ENCODE results near the gene SIVA1. TPM values are rescaled to one million over a fixed set of nuclear protein-coding genes. Genes with fewer than 3 reads are reported as not detected.
A peak's percentile ranks its signal among the peaks of the same experiment; 100 is the strongest.

SIVA1 gene
- total RNA-seq, 2 donors from 2014 or later = 218 to 320 TPM

DNA sequence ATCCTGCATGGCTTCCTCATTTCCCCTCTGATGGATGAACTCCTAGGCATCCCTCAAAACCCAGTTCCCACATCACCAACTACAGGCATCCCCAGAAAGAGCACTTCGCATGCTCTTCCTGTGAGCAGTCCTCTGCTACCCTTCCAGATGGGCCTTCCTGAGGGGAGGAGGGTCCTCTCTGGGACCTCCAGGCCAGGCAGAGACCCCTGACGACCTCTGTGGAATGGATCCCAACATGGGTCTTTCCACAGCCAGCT, 40.7 kb downstream of the SIVA1 start:
- Histone ChIP-seq H3K27me3 (replicated peaks; ENCODE audit: insufficient read depth) (no peaks in the 10 kb centered on the region), H3K9me3 (no peaks in the 10 kb centered on the region), H3K4me3 (peak overlapping the region; percentile 90), H3K27ac (peak overlapping the region in 1 of 2 donors; percentile 3), H3K4me1 (ENCODE audit: control insufficient read depth in 1 of 2, low read depth in 2 of 2) (peaks cover 28 to 57% of the 10 kb centered on the region in 2 donors), H3K36me3 (peaks cover 6% of the 10 kb centered on the region)
- TF ChIP-seq, protein P1, sequence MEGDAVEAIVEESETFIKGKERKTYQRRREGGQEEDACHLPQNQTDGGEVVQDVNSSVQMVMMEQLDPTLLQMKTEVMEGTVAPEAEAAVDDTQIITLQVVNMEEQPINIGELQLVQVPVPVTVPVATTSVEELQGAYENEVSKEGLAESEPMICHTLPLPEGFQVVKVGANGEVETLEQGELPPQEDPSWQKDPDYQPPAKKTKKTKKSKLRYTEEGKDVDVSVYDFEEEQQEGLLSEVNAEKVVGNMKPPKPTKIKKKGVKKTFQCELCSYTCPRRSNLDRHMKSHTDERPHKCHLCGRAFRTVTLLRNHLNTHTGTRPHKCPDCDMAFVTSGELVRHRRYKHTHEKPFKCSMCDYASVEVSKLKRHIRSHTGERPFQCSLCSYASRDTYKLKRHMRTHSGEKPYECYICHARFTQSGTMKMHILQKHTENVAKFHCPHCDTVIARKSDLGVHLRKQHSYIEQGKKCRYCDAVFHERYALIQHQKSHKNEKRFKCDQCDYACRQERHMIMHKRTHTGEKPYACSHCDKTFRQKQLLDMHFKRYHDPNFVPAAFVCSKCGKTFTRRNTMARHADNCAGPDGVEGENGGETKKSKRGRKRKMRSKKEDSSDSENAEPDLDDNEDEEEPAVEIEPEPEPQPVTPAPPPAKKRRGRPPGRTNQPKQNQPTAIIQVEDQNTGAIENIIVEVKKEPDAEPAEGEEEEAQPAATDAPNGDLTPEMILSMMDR (IDR thresholded peaks at IDR 0.05) = no peak
- DNase-seq (ENCODE audit: low spot score) (no peak), ATAC-seq (ENCODE audit: insufficient number of reproducible peaks, low FRiP score, low read depth) (no peak)

DNA sequence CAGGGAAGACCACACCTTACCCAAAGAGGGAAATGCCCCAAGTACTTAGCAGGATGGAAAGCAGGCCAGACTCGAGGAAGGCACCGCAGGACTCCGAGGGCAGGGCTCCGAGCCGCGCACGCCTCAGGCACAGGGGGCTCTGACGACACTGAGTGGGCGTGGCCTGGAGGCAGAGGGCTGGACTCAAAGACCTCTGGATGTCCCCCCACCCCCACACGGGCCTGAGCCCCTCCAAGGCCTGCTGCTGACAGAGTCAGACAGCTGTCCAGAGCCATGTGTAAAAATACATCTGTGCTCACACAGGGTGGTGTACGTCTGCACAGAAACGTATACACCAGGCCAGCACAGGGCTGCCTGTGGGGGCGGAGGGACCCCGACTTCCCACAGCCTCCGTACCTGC, 41.2 kb downstream of the SIVA1 start:
- TF ChIP-seq, protein P1 (IDR thresholded peaks at IDR 0.05) = no peak
- Histone ChIP-seq H3K4me1 (ENCODE audit: control insufficient read depth in 1 of 2, low read depth in 2 of 2) (peaks cover 27 to 53% of the 10 kb centered on the region in 2 donors), H3K27me3 (replicated peaks; ENCODE audit: insufficient read depth) (no peaks in the 10 kb centered on the region), H3K27ac (peak overlapping the region in 1 of 2 donors; percentile 3), H3K36me3 (peaks cover 6% of the 10 kb centered on the region), H3K9me3 (no peaks in the 10 kb centered on the region), H3K4me3 (peak overlapping the region; percentile 90)
- ATAC-seq (ENCODE audit: insufficient number of reproducible peaks, low FRiP score, low read depth) (no peak), DNase-seq (ENCODE audit: low spot score) (no peak)

GRCh38 chr14:104794631-104794992, 41.7 kb downstream of the SIVA1 start:
- Histone ChIP-seq H3K36me3 (peaks cover 6% of the 10 kb centered on the region), H3K4me3 (peak overlapping the region; percentile 90), H3K4me1 (ENCODE audit: control insufficient read depth in 1 of 2, low read depth in 2 of 2) (peaks cover 28 to 49% of the 10 kb centered on the region in 2 donors), H3K27me3 (replicated peaks; ENCODE audit: insufficient read depth) (no peaks in the 10 kb centered on the region), H3K27ac (peak overlapping the region in 1 of 2 donors; percentile 47), H3K9me3 (no peaks in the 10 kb centered on the region)
- TF ChIP-seq, protein P1 (IDR thresholded peaks at IDR 0.05) = no peak
- ATAC-seq (ENCODE audit: insufficient number of reproducible peaks, low FRiP score, low read depth) = no peak
- no peak for DNase-seq (ENCODE audit: low spot score)

- Histone ChIP-seq H3K4me3 (peak within 1 kb of the TSS; percentile 90), H3K9me3 (no peaks in the 10 kb centered on the region), H3K27me3 (replicated peaks; ENCODE audit: insufficient read depth) (no peaks in the 10 kb centered on the region), H3K27ac (peak within 1 kb of the TSS; percentile 88), H3K36me3 (peaks cover 6% of the 10 kb centered on the region), H3K4me1 (ENCODE audit: control insufficient read depth in 1 of 2, low read depth in 2 of 2) (peaks cover 29 to 48% of the 10 kb centered on the region in 2 donors)
- ATAC-seq (ENCODE audit: insufficient number of reproducible peaks, low FRiP score, low read depth) (no peak), DNase-seq (ENCODE audit: low spot score) (no peak)
- TF ChIP-seq, protein P1 (IDR thresholded peaks at IDR 0.05) = no peak
These were observed 42.2 kb downstream of the SIVA1 start, which contains the start of gene AKT1 for GRCh38 chr14:104794993-104795780. TSS of gene AKT1 (minus strand) at chr14:104795748. CDS start at chr14:104792643, 3,105 bp downstream.

- H3K27ac ChIP-seq = peak overlapping the region; percentile 88
- TF ChIP-seq, protein P1 (IDR thresholded peaks at IDR 0.05) = no peak
- DNase-seq (ENCODE audit: low spot score) (no peak), ATAC-seq (ENCODE audit: insufficient number of reproducible peaks, low FRiP score, low read depth) (no peak)
- peaks cover 29 to 48% of the 10 kb centered on the region in 2 donors for H3K4me1 ChIP-seq (ENCODE audit: control insufficient read depth in 1 of 2, low read depth in 2 of 2)
- no peaks in the 10 kb centered on the region for H3K9me3 ChIP-seq
- H3K36me3 ChIP-seq = peaks cover under 1% of the 10 kb centered on the region
- peak overlapping the region; percentile 76 for H3K4me3 ChIP-seq
- H3K27me3 ChIP-seq (replicated peaks; ENCODE audit: insufficient read depth) = no peaks in the 10 kb centered on the region
These were observed 43.1 kb downstream of the SIVA1 start for GRCh38 chr14:104795781-104796686.
